ENCODE measurements around the gene PRSS22.
A peak's percentile ranks its signal among the peaks of the same experiment; 100 is the strongest.

PRSS22 gene

GRCh38 chr16:2833776-2834175, 24.2 kb downstream of the PRSS22 start:
- TF ChIP-seq CTCF (IDR thresholded peaks at IDR 0.05; ENCODE audit: extremely low read depth, insufficient read depth, missing control alignments), result no peak
- DNase-seq (ENCODE audit: low spot score), result no peak
- in situ Hi-C loops (cut with MboI; ENCODE audit: low pct_unique_long_range_greater_than_20kb, low sequenced_read_pairs, unreplicated experiment), result no loop called here

- no peak for DNase-seq (ENCODE audit: low spot score)
- no peak for TF ChIP-seq CTCF (IDR thresholded peaks at IDR 0.05; ENCODE audit: extremely low read depth, insufficient read depth, missing control alignments)
- in situ Hi-C loops (cut with MboI; ENCODE audit: low pct_unique_long_range_greater_than_20kb, low sequenced_read_pairs, unreplicated experiment), result no loop called here
Observed at GRCh38 chr16:2831203-2831602, 26.8 kb downstream of the PRSS22 start.

- no peak for DNase-seq (ENCODE audit: low spot score)
- no peak for TF ChIP-seq CTCF (IDR thresholded peaks at IDR 0.05; ENCODE audit: extremely low read depth, insufficient read depth, missing control alignments)
- in situ Hi-C loops (cut with MboI; ENCODE audit: low pct_unique_long_range_greater_than_20kb, low sequenced_read_pairs, unreplicated experiment), result no loop called here
Observed at GRCh38 chr16:2830355-2830695, 27.6 kb downstream of the PRSS22 start.

- DNase-seq (ENCODE audit: low spot score), result peak; percentile 64
- TF ChIP-seq CTCF (IDR thresholded peaks at IDR 0.05; ENCODE audit: extremely low read depth, insufficient read depth, missing control alignments), result no peak
- in situ Hi-C loops (cut with MboI; ENCODE audit: low pct_unique_long_range_greater_than_20kb, low sequenced_read_pairs, unreplicated experiment), result no loop called here
Observed at GRCh38 chr16:2829501-2830354, 28.2 kb downstream of the PRSS22 start, which contains the start of gene ZG16B. Gene ZG16B, plus strand, starts transcription at chr16:2830303. Its CDS starts 139 bp downstream, at chr16:2830442.

- no peak for DNase-seq (ENCODE audit: low spot score)
- in situ Hi-C loops (cut with MboI; ENCODE audit: low pct_unique_long_range_greater_than_20kb, low sequenced_read_pairs, unreplicated experiment), result no loop called here
- no peak for TF ChIP-seq CTCF (IDR thresholded peaks at IDR 0.05; ENCODE audit: extremely low read depth, insufficient read depth, missing control alignments)
Observed at GRCh38 chr16:2828876-2829430, 29.0 kb downstream of the PRSS22 start.

GRCh38 chr16:2828521-2828840, 29.5 kb downstream of the PRSS22 start:
- no peak for TF ChIP-seq CTCF (IDR thresholded peaks at IDR 0.05; ENCODE audit: extremely low read depth, insufficient read depth, missing control alignments)
- in situ Hi-C loops (cut with MboI; ENCODE audit: low pct_unique_long_range_greater_than_20kb, low sequenced_read_pairs, unreplicated experiment), result no loop called here
- DNase-seq (ENCODE audit: low spot score), result no peak
